ENCODE results near the gene MR1. TPM values are rescaled to one million over a fixed set of nuclear protein-coding genes. Genes with fewer than 3 reads are reported as not detected.

Gene MR1
- polyA plus RNA-seq, 4 donors: 1.1 to 17.1 (median 4.6) TPM

GRCh38 chr1:181064011-181064623 lies 30.3 kb downstream of the MR1 start:
- no peaks in the 10 kb centered on the region for H3K27me3 ChIP-seq (ENCODE audit: control insufficient read depth in 3 of 3, insufficient read depth in 3 of 3, low read length in 3 of 3)
- peak in 1 of 2 donors; percentile 26 for DNase-seq
- peaks cover 0 to 8% of the 10 kb centered on the region in 2 donors for H3K9me3 ChIP-seq (ENCODE audit: control insufficient read depth in 2 of 2, insufficient read depth in 1 of 2, low read depth in 1 of 2, low read length in 1 of 2)
- WGBS, 3 donors: 29 to 55% (median 48%) methylated on average over 6 of the region's 6 CpGs
- H3K36me3 ChIP-seq (ENCODE audit: control insufficient read depth in 3 of 3, insufficient read depth in 2 of 3, low read depth in 1 of 3, low read length in 3 of 3): no peaks in the 10 kb centered on the region
- no peak overlapping the region for H3K4me3 ChIP-seq (ENCODE audit: low read depth in 1 of 3, low read length in 3 of 3)
- H3K4me1 ChIP-seq (ENCODE audit: control insufficient read depth in 3 of 3, insufficient read depth in 2 of 3, low read depth in 1 of 3, low read length in 2 of 3): no peaks in the 10 kb centered on the region
- no peak overlapping the region for H3K27ac ChIP-seq (ENCODE audit: low read depth in 1 of 3, low read length in 2 of 3)
- no peak for FAIRE-seq

GRCh38 chr1:181064702-181065101 lies 30.9 kb downstream of the MR1 start:
- DNase-seq (no peak), FAIRE-seq (no peak)
- H3K4me3 ChIP-seq (ENCODE audit: low read depth in 1 of 3, low read length in 3 of 3): no peak overlapping the region
- H3K36me3 ChIP-seq (ENCODE audit: control insufficient read depth in 3 of 3, insufficient read depth in 2 of 3, low read depth in 1 of 3, low read length in 3 of 3): no peaks in the 10 kb centered on the region
- 38 to 67% (median 44%) methylated on average over 1 of the region's 1 CpG for WGBS, 3 donors
- no peak overlapping the region for H3K27ac ChIP-seq (ENCODE audit: low read depth in 1 of 3, low read length in 2 of 3)
- no peaks in the 10 kb centered on the region for H3K27me3 ChIP-seq (ENCODE audit: control insufficient read depth in 3 of 3, insufficient read depth in 3 of 3, low read length in 3 of 3)
- peaks cover 0 to 4% of the 10 kb centered on the region in 2 donors for H3K9me3 ChIP-seq (ENCODE audit: control insufficient read depth in 2 of 2, insufficient read depth in 1 of 2, low read depth in 1 of 2, low read length in 1 of 2)
- no peaks in the 10 kb centered on the region for H3K4me1 ChIP-seq (ENCODE audit: control insufficient read depth in 3 of 3, insufficient read depth in 2 of 3, low read depth in 1 of 3, low read length in 2 of 3)

- DNase-seq: no peak
- 10 to 57% (median 50%) methylated on average over 10 of the region's 10 CpGs for WGBS, 3 donors
- FAIRE-seq: no peak
- H3K27me3 ChIP-seq (ENCODE audit: control insufficient read depth in 3 of 3, insufficient read depth in 3 of 3, low read length in 3 of 3): peaks cover 0 to 3% (median 0%) of the 10 kb centered on the region in 3 donors
- no peaks in the 10 kb centered on the region for H3K4me1 ChIP-seq (ENCODE audit: control insufficient read depth in 3 of 3, insufficient read depth in 2 of 3, low read depth in 1 of 3, low read length in 2 of 3)
- H3K9me3 ChIP-seq (ENCODE audit: control insufficient read depth in 2 of 2, insufficient read depth in 1 of 2, low read depth in 1 of 2, low read length in 1 of 2): no peaks in the 10 kb centered on the region
- H3K27ac ChIP-seq (ENCODE audit: low read depth in 1 of 3, low read length in 2 of 3): no peak overlapping the region
- H3K4me3 ChIP-seq (ENCODE audit: low read depth in 1 of 3, low read length in 3 of 3): no peak overlapping the region
- H3K36me3 ChIP-seq (ENCODE audit: control insufficient read depth in 3 of 3, insufficient read depth in 2 of 3, low read depth in 1 of 3, low read length in 3 of 3): no peaks in the 10 kb centered on the region
These were observed 39.9 kb downstream of the MR1 start for GRCh38 chr1:181073638-181074037.

- FAIRE-seq (no peak), DNase-seq (no peak)
- Histone ChIP-seq H3K27me3 (ENCODE audit: control insufficient read depth in 3 of 3, insufficient read depth in 3 of 3, low read length in 3 of 3) (peaks cover 0 to 3% (median 0%) of the 10 kb centered on the region in 3 donors), H3K4me1 (ENCODE audit: control insufficient read depth in 3 of 3, insufficient read depth in 2 of 3, low read depth in 1 of 3, low read length in 2 of 3) (no peaks in the 10 kb centered on the region), H3K4me3 (ENCODE audit: low read depth in 1 of 3, low read length in 3 of 3) (no peak overlapping the region), H3K9me3 (ENCODE audit: control insufficient read depth in 2 of 2, insufficient read depth in 1 of 2, low read depth in 1 of 2, low read length in 1 of 2) (no peaks in the 10 kb centered on the region), H3K27ac (ENCODE audit: low read depth in 1 of 3, low read length in 2 of 3) (no peak overlapping the region), H3K36me3 (ENCODE audit: control insufficient read depth in 3 of 3, insufficient read depth in 2 of 3, low read depth in 1 of 3, low read length in 3 of 3) (no peaks in the 10 kb centered on the region)
- 79 to 80% (median 79%) methylated on average over 5 of the region's 5 CpGs for WGBS, 3 donors
These were observed 42.1 kb downstream of the MR1 start for GRCh38 chr1:181075766-181076350.

GRCh38 chr1:181076852-181077251 lies 43.1 kb downstream of the MR1 start:
- H3K36me3 ChIP-seq (ENCODE audit: control insufficient read depth in 3 of 3, insufficient read depth in 2 of 3, low read depth in 1 of 3, low read length in 3 of 3): no peaks in the 10 kb centered on the region
- H3K27ac ChIP-seq (ENCODE audit: low read depth in 1 of 3, low read length in 2 of 3): no peak overlapping the region
- WGBS, 3 donors: 79 to 86% (median 86%) methylated on average over 3 of the region's 3 CpGs
- no peak overlapping the region for H3K4me3 ChIP-seq (ENCODE audit: low read depth in 1 of 3, low read length in 3 of 3)
- no peak for FAIRE-seq
- no peaks in the 10 kb centered on the region for H3K9me3 ChIP-seq (ENCODE audit: control insufficient read depth in 2 of 2, insufficient read depth in 1 of 2, low read depth in 1 of 2, low read length in 1 of 2)
- H3K4me1 ChIP-seq (ENCODE audit: control insufficient read depth in 3 of 3, insufficient read depth in 2 of 3, low read depth in 1 of 3, low read length in 2 of 3): no peaks in the 10 kb centered on the region
- H3K27me3 ChIP-seq (ENCODE audit: control insufficient read depth in 3 of 3, insufficient read depth in 3 of 3, low read length in 3 of 3): peaks cover 0 to 3% (median 0%) of the 10 kb centered on the region in 3 donors
- no peak for DNase-seq

- Histone ChIP-seq H3K27ac (ENCODE audit: low read depth in 1 of 3, low read length in 2 of 3) (no peak overlapping the region), H3K4me3 (ENCODE audit: low read depth in 1 of 3, low read length in 3 of 3) (no peak overlapping the region), H3K27me3 (ENCODE audit: control insufficient read depth in 3 of 3, insufficient read depth in 3 of 3, low read length in 3 of 3) (peaks cover 0 to 3% (median 0%) of the 10 kb centered on the region in 3 donors), H3K9me3 (ENCODE audit: control insufficient read depth in 2 of 2, insufficient read depth in 1 of 2, low read depth in 1 of 2, low read length in 1 of 2) (no peaks in the 10 kb centered on the region), H3K36me3 (ENCODE audit: control insufficient read depth in 3 of 3, insufficient read depth in 2 of 3, low read depth in 1 of 3, low read length in 3 of 3) (no peaks in the 10 kb centered on the region), H3K4me1 (ENCODE audit: control insufficient read depth in 3 of 3, insufficient read depth in 2 of 3, low read depth in 1 of 3, low read length in 2 of 3) (no peaks in the 10 kb centered on the region)
- 79 to 89% (median 86%) methylated on average over 7 of the region's 7 CpGs for WGBS, 3 donors
- DNase-seq (no peak), FAIRE-seq (no peak)
These were observed 43.9 kb downstream of the MR1 start for GRCh38 chr1:181077576-181078242.

- FAIRE-seq (no peak), DNase-seq (no peak)
- Histone ChIP-seq H3K4me3 (ENCODE audit: low read depth in 1 of 3, low read length in 3 of 3) (no peak overlapping the region), H3K36me3 (ENCODE audit: control insufficient read depth in 3 of 3, insufficient read depth in 2 of 3, low read depth in 1 of 3, low read length in 3 of 3) (no peaks in the 10 kb centered on the region), H3K4me1 (ENCODE audit: control insufficient read depth in 3 of 3, insufficient read depth in 2 of 3, low read depth in 1 of 3, low read length in 2 of 3) (no peaks in the 10 kb centered on the region), H3K27ac (ENCODE audit: low read depth in 1 of 3, low read length in 2 of 3) (no peak overlapping the region), H3K27me3 (ENCODE audit: control insufficient read depth in 3 of 3, insufficient read depth in 3 of 3, low read length in 3 of 3) (peaks cover 0 to 3% (median 0%) of the 10 kb centered on the region in 3 donors), H3K9me3 (ENCODE audit: control insufficient read depth in 2 of 2, insufficient read depth in 1 of 2, low read depth in 1 of 2, low read length in 1 of 2) (no peaks in the 10 kb centered on the region)
- WGBS, 3 donors: 54 to 72% (median 57%) methylated on average over 2 of the region's 2 CpGs
These were observed 45.6 kb downstream of the MR1 start for GRCh38 chr1:181079382-181079781.

GRCh38 chr1:181079920-181080319 lies 46.1 kb downstream of the MR1 start:
- no peaks in the 10 kb centered on the region for H3K36me3 ChIP-seq (ENCODE audit: control insufficient read depth in 3 of 3, insufficient read depth in 2 of 3, low read depth in 1 of 3, low read length in 3 of 3)
- 60 to 73% (median 64%) methylated on average over 4 of the region's 4 CpGs for WGBS, 3 donors
- FAIRE-seq: no peak

More at GRCh38 chr1:181079920-181080319, 46.1 kb downstream of the MR1 start:
- H3K27ac ChIP-seq (ENCODE audit: low read depth in 1 of 3, low read length in 2 of 3): no peak overlapping the region
- no peak overlapping the region for H3K4me3 ChIP-seq (ENCODE audit: low read depth in 1 of 3, low read length in 3 of 3)
- DNase-seq: no peak
- H3K9me3 ChIP-seq (ENCODE audit: control insufficient read depth in 2 of 2, insufficient read depth in 1 of 2, low read depth in 1 of 2, low read length in 1 of 2): no peaks in the 10 kb centered on the region
- H3K27me3 ChIP-seq (ENCODE audit: control insufficient read depth in 3 of 3, insufficient read depth in 3 of 3, low read length in 3 of 3): peaks cover 0 to 3% (median 0%) of the 10 kb centered on the region in 3 donors
- no peaks in the 10 kb centered on the region for H3K4me1 ChIP-seq (ENCODE audit: control insufficient read depth in 3 of 3, insufficient read depth in 2 of 3, low read depth in 1 of 3, low read length in 2 of 3)

All from small intestine (tissue), 7 donors.